H7 (cell line): ENCODE measurements around the gene KDM1A. TPM values are rescaled to one million over a fixed set of nuclear protein-coding genes. Genes with fewer than 3 reads are reported as not detected.

Source experiments
- DNase-seq: peaks from one replicate; pipeline ENCODE4 v3.0.0; 2012
- H3K27me3 ChIP-seq: 2 replicates; pipeline ENCODE4 v1.6.0; 2011; ENCODE audit warnings: mild to moderate bottlenecking, low read length; ENCODE audit not compliant: control insufficient read depth, insufficient read depth
- H3K36me3 ChIP-seq: replicated peaks from 2 replicates; pipeline ENCODE4 v1.5.1; 2011; ENCODE audit warnings: low read length; ENCODE audit not compliant: control insufficient read depth, insufficient read depth
- H3K4me3 ChIP-seq: 2 replicates; pipeline ENCODE4 v1.5.1; 2011; ENCODE audit warnings: low read depth, mild to moderate bottlenecking, control low read depth, low read length, moderate library complexity; ENCODE audit not compliant: insufficient read depth
- total RNA-seq: library from RNA; depleted of rRNA; stranded (reverse); fragments of >200 nt; shearing (Covaris generic); gene quantifications from 2 replicates; pipeline ENCODE4 v1.2.3, GENCODE V29; 2014

KDM1A gene
- total RNA-seq, 1 experiment from 2014 or later, result 468 TPM

DNA sequence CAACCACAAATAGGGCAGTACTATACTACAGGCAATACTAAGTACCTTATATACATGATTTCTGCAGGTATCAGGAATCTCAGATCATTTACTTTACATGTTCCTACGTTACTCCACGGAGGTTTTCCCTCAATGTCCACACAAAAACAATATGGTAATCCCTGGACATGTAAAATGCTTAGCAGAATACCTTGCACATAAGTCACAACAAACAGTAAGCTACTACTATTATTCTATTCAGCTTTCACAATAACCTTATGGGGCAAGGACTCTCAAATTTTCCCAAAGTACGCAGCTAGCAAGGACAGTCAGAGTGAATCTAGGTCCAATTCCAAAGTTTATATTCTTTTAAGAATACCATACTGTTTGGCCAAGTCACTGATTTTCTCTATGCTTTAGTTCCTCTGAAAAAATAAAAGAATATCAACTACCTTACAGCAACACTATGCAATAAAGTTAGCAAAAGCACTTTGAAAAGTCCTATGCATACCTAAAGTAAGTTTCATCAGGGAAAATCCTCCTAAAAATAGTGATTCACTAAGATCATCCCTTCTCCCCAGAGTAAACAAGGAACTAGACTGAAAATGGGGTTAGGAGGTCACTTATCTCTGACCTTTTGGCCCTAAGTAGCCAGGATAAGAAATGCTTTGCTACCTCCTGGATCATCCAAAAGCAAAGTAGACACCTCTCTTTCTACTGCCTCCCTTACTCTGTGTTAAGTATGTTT lies 82.0 kb downstream of the KDM1A start:
- H3K4me3 ChIP-seq, result no peak overlapping the region
- H3K36me3 ChIP-seq, result no peaks in the 10 kb centered on the region; the same call in 1 of the 2 replicates
- no peaks in the 10 kb centered on the region for H3K27me3 ChIP-seq
- DNase-seq, result no peak

DNA sequence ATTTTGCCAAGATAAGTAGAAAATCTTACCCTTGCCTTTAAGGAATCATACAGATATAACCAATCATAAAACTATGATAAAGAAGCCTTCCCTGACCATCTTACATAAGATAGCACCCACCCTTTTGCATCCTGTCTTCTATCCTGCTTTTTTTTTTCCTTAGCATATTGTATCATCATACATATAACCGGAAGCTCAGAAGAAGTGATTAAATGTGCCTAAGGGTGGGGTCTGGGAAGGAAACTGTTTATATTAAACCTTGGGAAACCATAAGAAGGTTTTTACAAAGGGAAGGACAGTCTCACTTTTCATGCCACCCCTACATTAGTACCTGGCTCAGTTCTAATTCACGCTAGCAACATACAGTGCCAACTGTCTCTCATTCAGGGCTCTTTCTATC lies 82.6 kb downstream of the KDM1A start:
- Histone ChIP-seq H3K27me3 (no peaks in the 10 kb centered on the region), H3K36me3 (no peaks in the 10 kb centered on the region; the same call in none of the 2 replicates), H3K4me3 (no peak overlapping the region)
- no peak for DNase-seq

DNA sequence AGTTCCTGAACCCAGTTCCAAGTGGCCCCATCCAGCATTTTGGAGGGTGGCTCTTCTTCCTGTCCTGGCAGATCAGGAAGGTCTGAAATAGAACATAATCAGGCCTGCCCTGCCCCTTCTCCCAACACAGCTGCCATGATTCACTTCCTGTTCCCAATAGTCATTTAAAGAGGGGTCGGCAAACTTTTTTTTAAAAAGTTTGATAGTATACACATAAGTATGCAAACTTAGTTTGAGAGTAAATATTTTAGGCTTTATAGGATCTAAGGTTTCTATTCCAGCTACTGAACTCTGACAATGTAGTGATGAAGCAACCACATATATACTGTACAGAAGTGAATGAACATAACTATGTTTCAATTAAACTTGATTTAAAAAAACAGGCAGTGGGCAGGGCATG lies 83.0 kb downstream of the KDM1A start:
- Histone ChIP-seq H3K36me3 (no peaks in the 10 kb centered on the region; the same call in none of the 2 replicates), H3K4me3 (no peak overlapping the region), H3K27me3 (no peaks in the 10 kb centered on the region)
- no peak for DNase-seq

DNA sequence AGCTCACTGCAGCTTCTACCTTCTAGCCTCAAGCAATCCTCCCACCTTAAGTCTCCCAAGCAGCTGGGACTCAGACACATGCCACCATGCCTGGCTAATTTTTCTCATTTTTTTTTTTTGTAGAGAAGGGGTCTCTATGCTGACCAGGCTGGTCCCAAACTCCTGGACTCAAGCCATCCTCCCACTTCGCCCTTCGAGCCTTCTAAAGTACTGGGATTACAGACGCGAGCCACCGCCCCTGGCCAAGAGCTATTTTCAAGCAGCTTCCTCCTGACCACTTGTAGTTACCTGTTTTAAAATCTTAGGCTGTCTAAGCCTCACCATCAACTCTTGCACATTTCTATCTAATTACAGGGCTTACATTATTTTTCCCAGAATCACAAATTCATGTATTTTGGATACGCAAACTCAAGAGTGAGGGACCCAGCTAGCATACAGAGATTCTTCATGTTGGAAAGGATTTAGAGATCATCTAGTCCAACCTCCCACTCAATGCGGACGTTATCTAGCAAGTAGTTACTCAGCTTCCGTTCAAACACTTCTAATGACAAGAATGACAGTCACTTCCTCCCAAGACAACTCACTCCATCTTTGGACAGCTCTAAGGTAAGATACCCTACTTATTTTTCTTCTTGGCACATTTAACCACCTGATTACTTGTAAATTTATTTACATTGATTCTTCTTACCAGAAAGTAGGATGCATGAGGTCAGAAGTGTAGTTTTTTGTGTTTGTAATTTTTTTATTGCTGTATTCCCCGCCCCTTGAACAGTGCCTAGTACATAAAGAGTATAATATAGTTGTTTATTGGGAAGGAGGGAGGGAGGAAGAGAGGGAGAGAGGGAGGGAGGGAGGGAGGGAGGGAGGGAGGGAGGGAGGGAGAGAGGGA lies 84.0 kb downstream of the KDM1A start:
- no peaks in the 10 kb centered on the region; the same call in 1 of the 2 replicates for H3K36me3 ChIP-seq
- H3K4me3 ChIP-seq, result no peak overlapping the region
- no peak for DNase-seq
- H3K27me3 ChIP-seq, result no peaks in the 10 kb centered on the region

DNA sequence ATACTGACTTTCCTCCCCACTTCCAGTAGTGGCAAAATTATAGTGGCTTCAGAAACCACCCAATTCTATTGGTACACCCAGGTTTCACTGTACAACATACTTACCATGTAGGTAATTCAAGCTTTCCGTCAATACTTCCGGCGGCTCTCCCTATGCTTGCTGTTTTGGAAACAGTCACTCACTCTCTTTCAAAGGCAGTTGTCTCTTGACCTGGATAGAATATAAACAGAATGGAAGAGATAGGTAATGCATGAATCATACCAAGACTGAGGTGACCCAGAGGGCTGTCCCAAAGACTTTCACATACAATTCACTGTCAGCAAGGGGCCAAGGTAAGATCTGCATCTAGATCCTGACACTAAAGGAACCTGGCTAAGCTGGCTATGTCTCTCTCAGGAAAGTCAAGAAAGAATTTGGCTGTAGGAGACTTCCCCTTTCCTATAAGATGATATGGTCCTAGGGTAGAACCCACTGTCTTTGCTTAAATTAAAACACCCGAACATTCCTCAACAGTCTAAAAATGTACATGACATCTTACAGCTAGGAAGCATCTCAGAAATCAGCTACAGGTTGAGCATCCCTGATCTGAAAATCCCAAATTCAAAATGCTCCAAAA lies 89.8 kb downstream of the KDM1A start:
- no peak for DNase-seq
- no peaks in the 10 kb centered on the region for H3K27me3 ChIP-seq
- no peak overlapping the region for H3K4me3 ChIP-seq
- no peaks in the 10 kb centered on the region; the same call in 1 of the 2 replicates for H3K36me3 ChIP-seq

DNA sequence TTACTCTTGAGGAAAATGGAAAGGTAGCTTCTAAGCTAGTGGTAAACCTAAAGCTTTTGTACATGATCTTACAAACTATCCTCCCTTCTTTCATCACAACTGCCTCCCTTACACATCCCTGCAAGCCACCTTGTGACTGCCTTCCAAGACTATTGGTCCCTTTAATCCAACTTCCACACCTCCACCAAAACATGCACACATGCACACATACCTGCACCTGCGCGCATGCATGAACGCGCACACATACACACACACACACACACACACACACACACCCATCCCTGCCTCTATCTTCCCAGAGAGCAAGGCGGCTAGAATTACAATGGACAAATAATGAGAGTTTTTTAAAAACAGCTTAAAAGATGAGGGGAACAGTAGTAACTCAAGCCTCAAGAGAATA lies 91.1 kb downstream of the KDM1A start:
- H3K27me3 ChIP-seq, result no peaks in the 10 kb centered on the region
- no peak overlapping the region for H3K4me3 ChIP-seq
- H3K36me3 ChIP-seq, result no peaks in the 10 kb centered on the region; the same call in 1 of the 2 replicates
- DNase-seq, result no peak

DNA sequence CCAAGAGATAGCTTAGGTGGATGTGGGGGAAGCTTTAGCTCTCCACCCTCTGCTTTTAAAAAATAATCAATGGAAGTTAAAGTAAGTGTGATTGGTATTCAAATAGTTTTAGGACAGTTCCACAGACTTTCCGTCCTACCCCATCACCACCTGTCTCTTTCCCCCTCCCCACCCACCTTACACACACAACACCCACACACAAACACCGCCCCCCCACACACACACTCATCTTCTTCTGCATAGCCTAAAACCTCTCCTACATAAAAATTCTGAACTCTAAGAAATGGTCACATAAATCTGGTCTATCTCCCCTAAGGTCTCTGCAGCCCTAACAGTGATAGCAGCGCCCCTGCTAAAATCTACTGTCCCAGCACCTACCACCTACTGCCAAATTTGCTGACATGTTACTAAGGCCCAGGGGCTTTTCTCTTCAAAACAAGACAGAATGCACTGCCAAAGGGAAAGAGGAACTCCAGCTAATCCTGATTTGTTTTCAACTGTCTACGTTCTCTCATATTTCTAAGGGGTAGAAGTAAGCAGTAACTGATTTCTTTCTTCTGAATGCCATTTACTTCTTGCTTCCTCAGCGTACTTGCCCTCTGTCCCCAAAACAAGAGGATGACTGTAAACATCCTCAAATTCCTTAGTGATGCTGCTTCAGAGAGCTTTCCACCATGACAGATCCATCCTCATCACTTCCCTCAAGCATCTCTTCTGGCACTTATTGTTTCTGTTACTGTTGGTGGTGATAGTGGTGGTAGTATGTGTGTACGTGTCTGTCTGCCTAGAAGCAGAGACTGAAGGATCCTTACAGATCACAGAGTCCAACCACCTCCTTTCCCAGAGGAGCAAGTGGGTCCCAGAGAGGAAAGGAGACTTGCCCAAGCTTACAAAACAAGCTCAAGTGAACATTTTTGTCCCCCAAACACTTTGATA lies 92.6 kb downstream of the KDM1A start:
- H3K4me3 ChIP-seq, result no peak overlapping the region
- no peak for DNase-seq

DNA sequence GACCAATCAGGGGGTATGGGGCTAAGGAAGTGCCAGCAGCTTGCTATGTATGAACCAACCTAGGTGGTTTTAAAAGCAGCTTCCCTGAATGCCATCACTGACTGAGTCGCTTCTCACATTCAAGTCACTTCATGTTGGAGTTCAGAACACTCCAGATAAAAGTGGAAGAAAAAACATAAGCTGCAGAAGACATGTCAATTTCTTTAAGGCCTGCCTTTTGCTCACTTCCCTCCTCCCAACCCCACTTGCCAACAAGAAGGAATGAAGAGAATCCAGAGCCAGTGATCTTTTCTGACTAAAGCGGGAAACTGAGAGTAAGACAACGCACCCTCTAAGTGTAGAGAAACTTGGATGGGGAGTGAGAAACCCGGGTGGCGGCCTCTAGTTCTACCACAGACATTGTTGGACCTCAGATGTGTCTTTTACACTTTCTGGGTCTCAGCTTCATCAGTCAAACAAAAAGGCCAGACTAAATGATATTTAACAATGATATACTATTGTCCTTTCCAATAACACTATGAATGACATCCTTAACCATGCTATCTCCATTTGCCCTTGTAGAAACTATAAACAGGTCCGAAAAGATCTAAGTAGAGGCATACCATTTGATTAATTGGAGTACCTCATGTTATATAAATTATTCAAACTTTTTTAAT lies 95.3 kb downstream of the KDM1A start:
- no peak overlapping the region for H3K4me3 ChIP-seq
- no peak for DNase-seq
- no peaks in the 10 kb centered on the region for H3K27me3 ChIP-seq
- H3K36me3 ChIP-seq, result no peaks in the 10 kb centered on the region

More for the DNA sequence above, 92.6 kb downstream of the KDM1A start:
- H3K36me3 ChIP-seq, result no peaks in the 10 kb centered on the region
- no peaks in the 10 kb centered on the region for H3K27me3 ChIP-seq

DNA sequence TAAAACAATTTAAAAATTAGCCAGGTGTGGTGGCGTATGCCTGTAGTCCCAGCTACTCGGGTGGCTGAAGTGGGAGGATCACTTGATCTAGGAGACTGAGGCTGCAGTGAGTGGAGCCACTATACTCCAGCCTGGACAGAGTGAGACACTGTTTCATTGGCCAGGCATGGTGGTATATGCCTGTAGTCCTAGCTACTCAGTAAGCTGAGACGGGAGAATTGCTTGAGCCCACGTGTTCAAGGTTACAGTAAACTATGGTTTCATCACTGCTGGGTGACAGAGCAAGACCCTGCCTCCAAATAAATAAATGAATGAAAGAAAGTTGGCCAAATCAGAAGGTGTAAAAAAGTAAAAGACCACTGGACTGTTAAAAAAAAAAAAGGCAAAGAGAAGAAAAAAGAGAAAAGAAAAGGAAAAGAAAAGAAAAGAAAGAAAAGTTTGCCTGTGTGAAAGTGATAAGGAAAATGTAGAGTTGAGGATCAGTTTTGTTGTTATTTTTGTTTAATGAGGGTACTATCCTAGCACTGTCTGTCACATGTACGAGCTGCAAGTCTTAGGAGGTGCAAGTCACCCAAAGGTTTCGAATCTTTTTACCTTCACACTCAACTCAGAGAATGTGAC lies 97.1 kb downstream of the KDM1A start:
- Histone ChIP-seq H3K36me3 (no peaks in the 10 kb centered on the region), H3K27me3 (no peaks in the 10 kb centered on the region), H3K4me3 (no peak overlapping the region)
- DNase-seq, result no peak

DNA sequence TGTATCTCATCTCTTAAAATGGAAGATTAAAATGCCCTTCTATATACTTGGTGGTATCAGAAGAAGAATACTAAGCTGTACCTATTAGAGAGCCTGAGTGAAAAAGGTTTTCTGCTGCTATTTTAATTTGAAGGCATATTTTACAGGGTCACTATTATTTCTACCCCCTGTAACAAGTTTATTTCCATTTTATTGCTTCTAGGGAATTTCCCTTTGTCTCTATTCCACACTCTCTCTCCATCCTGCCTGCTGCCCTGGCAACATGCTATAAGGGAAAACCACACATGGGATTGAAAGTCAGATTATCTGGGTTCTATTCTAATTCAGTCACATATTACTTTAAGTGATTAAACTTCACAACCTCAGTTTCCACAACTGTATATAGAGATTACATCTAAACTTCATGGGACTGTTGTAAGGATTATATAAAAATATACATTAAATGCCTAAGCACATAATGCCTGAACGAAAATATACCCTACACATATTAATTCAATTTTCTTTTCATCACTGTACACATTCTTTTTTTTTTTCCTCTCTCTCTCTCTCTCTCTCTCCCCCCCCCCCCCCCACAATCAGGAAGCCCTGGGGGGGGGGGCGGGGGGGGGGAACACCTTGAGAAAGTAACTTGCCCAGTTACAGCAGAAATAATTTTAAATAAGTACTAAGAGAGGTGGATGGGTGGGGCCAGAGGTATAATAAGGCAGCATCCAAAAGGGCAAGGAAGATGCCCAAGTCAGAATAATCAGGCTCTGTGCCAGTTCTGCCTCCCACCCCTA lies 97.8 kb downstream of the KDM1A start:
- no peaks in the 10 kb centered on the region for H3K36me3 ChIP-seq

DNA sequence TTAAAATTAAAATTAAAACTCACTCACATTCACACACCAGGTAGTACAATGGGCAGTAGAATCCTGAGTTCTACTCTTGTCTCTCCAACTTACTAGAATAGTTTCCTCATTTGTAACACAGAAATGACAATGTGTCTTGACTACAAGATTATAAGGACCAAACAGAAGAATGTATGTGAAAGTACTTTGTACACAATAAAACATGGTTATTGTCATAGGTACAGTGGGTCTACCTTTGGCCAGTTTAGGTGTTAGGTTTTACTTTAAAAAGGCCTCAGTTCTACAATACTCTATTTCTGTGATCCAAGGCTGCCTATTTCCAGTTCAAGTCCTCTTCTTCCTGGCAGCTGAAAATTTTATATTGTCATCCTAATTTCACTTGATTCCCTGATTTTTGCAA lies 99.1 kb downstream of the KDM1A start:
- no peak for DNase-seq
- no peak overlapping the region for H3K4me3 ChIP-seq
- no peaks in the 10 kb centered on the region for H3K27me3 ChIP-seq
- H3K36me3 ChIP-seq, result no peaks in the 10 kb centered on the region

More for the DNA sequence above, 97.8 kb downstream of the KDM1A start:
- Histone ChIP-seq H3K27me3 (no peaks in the 10 kb centered on the region), H3K4me3 (no peak overlapping the region)
- DNase-seq, result no peak

DNA sequence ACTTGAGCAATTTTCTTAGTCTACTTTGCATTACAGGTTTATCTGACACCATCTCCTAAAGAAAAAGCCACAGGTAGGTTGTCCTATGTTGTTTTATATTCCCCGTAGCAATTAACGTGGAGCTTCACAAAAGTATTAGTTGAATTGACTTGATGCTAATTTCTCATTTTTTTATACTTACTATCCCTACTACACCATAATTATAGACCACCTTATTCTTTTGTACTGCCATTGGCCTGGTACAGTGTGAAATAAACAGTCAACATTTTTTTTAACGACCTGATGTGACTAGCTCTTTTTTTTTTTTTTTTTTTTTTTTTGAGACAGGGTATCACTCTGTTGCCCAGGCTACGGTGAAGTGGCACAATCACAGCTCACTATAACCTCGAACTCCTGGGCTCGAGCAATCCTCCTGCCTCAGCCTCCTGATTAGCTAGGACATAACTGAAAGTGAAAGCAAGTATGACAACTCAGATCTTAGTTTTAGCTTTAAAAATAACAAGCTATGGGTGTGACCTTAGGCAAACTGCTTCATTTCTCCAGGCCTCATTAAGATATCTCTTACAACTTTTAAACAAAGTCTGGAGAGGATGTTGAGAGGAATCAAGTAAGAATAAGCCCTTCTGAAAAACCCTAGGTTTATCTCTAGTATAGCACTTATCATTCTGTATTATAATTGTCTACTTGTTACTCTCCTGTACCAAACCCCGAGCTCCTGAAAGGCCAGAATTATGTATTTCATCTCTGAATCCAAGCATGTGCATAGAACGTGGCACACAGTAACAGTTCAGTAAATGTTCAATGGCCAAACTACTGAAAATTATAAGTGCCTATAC lies 99.9 kb downstream of the KDM1A start:
- Histone ChIP-seq H3K36me3 (no peaks in the 10 kb centered on the region), H3K4me3 (no peak overlapping the region), H3K27me3 (no peaks in the 10 kb centered on the region)
- DNase-seq, result no peak
